ENCODE data around the gene UCHL5.

The UCHL5 gene

GRCh38 chr1:192967211-192967877, 91.8 kb downstream of the UCHL5 start:
- no peak for DNase-seq (ENCODE audit: low spot score)

GRCh38 chr1:192966073-192966472, 93.1 kb downstream of the UCHL5 start:
- no peak for DNase-seq (ENCODE audit: low spot score)

GRCh38 chr1:192962901-192963300, 96.3 kb downstream of the UCHL5 start:
- DNase-seq (ENCODE audit: low spot score), result no peak

Measured in CD4-positive, alpha-beta T cell treated with Interleukin-6 at 100 ng/mL for 8 hours (primary cell).